CMK (cell line): ENCODE data around the gene AP3B2.
"Not testable (repeated sequence)": the region's sequence is repeated elsewhere in the genome, so short reads cannot be mapped to it uniquely, and the experiment has no call there.

ENCODE experiments used
- DNase-seq: peaks from one replicate; pipeline ENCODE4 v3.0.0-alpha.2; 2010; ENCODE audit warnings: low read depth

The AP3B2 gene

GRCh38 chr15:82709421-82710207 is at the start of gene AP3B2:
Gene AP3B2, minus strand, starts transcription at chr15:82709875. Its CDS starts 169 bp downstream, at chr15:82709706.
- peak; percentile 25 for DNase-seq

- DNase-seq = no peak
These were observed 41.6 kb upstream of the AP3B2 start for GRCh38 chr15:82751308-82751707.

GRCh38 chr15:82750831-82751180 is 41.1 kb upstream of the AP3B2 start:
- no peak for DNase-seq

GRCh38 chr15:82749951-82750830 is 40.5 kb upstream of the AP3B2 start:
- peak; percentile 82 for DNase-seq

GRCh38 chr15:82748315-82748714 is 38.6 kb upstream of the AP3B2 start:
- DNase-seq = no peak

GRCh38 chr15:82743810-82744209 is 34.1 kb upstream of the AP3B2 start:
- no peak for DNase-seq

GRCh38 chr15:82742134-82742533 is 32.5 kb upstream of the AP3B2 start:
- DNase-seq = no peak

GRCh38 chr15:82739086-82739485 is 29.4 kb upstream of the AP3B2 start:
- DNase-seq = no peak

GRCh38 chr15:82737975-82738374 is 28.3 kb upstream of the AP3B2 start:
- no peak for DNase-seq

- DNase-seq = no peak
These were observed 21.9 kb upstream of the AP3B2 start for GRCh38 chr15:82731527-82731926.

GRCh38 chr15:82730022-82730530 is 20.4 kb upstream of the AP3B2 start:
- no peak for DNase-seq

GRCh38 chr15:82726816-82727215 is 17.1 kb upstream of the AP3B2 start:
- DNase-seq = no peak

- no peak for DNase-seq
These were observed 5.3 kb upstream of the AP3B2 start for GRCh38 chr15:82715003-82715402.

GRCh38 chr15:82714016-82714415 is 4.3 kb upstream of the AP3B2 start:
- DNase-seq = no peak

GRCh38 chr15:82712036-82712435 is 2.4 kb upstream of the AP3B2 start:
- DNase-seq = no peak

GRCh38 chr15:82710926-82711490 is 1.3 kb upstream of the AP3B2 start:
- no peak for DNase-seq

- no peak for DNase-seq
These were observed 507 bp upstream of the AP3B2 start for GRCh38 chr15:82710208-82710555.

GRCh38 chr15:82709081-82709420 is 624 bp downstream of the AP3B2 start:
- peak; percentile 11 for DNase-seq

- not testable (repeated sequence) for DNase-seq
These were observed 3.8 kb downstream of the AP3B2 start for GRCh38 chr15:82705856-82706255.

- no peak for DNase-seq
These were observed 9.9 kb downstream of the AP3B2 start for GRCh38 chr15:82699726-82700125.

GRCh38 chr15:82698711-82699345 is 10.8 kb downstream of the AP3B2 start:
- DNase-seq = no peak

- no peak for DNase-seq
These were observed 11.8 kb downstream of the AP3B2 start for GRCh38 chr15:82697735-82698407.
